Measurements from ENCODE around the gene S100A7A.

S100A7A gene

GRCh38 chr1:153384958-153385580, 31.3 kb upstream of the S100A7A start:
- H3K27me3 ChIP-seq (ENCODE audit: control insufficient read depth, low read length): peaks cover 15% of the 10 kb centered on the region
- no peaks in the 10 kb centered on the region for H3K4me1 ChIP-seq (ENCODE audit: control insufficient read depth, low read length)
- TF ChIP-seq EZH2phosphoT487 (IDR thresholded peaks at IDR 0.05; ENCODE audit: borderline replicate concordance, low read length) (no peak), CTCF (IDR thresholded peaks at IDR 0.05; ENCODE audit: low read depth, low read length, poor library complexity, severe bottlenecking) (no peak)
- no peak overlapping the region for H3K4me2 ChIP-seq (ENCODE audit: low read length)
- H3K9me3 ChIP-seq (ENCODE audit: control insufficient read depth, insufficient read depth, low read length): no peaks in the 10 kb centered on the region
- H3K79me2 ChIP-seq (ENCODE audit: control insufficient read depth, low read length): no peaks in the 10 kb centered on the region
- H3K4me3 ChIP-seq (ENCODE audit: low read length): no peak overlapping the region
- no peak overlapping the region for H3K27ac ChIP-seq (ENCODE audit: low read depth, low read length)
- H3F3A ChIP-seq (ENCODE audit: control insufficient read depth, insufficient read depth): no peaks in the 10 kb centered on the region
- no peaks in the 10 kb centered on the region for H4K20me1 ChIP-seq (ENCODE audit: control insufficient read depth, insufficient read depth, low read depth, low read length)
- H3K9me2 ChIP-seq (replicated peaks; ENCODE audit: control insufficient read depth, low read length): no peaks in the 10 kb centered on the region
- no peaks in the 10 kb centered on the region for H3K36me3 ChIP-seq (ENCODE audit: control insufficient read depth, low read length)

- H3F3A ChIP-seq (ENCODE audit: control insufficient read depth, insufficient read depth): no peaks in the 10 kb centered on the region
- H3K4me3 ChIP-seq (ENCODE audit: low read length): no peak overlapping the region
- H3K4me2 ChIP-seq (ENCODE audit: low read length): no peak overlapping the region
- no peaks in the 10 kb centered on the region for H3K4me1 ChIP-seq (ENCODE audit: control insufficient read depth, low read length)
- TF ChIP-seq CTCF (IDR thresholded peaks at IDR 0.05; ENCODE audit: low read depth, low read length, poor library complexity, severe bottlenecking): no peak
- TF ChIP-seq EZH2phosphoT487 (IDR thresholded peaks at IDR 0.05; ENCODE audit: borderline replicate concordance, low read length): no peak
- H3K9me2 ChIP-seq (replicated peaks; ENCODE audit: control insufficient read depth, low read length): no peaks in the 10 kb centered on the region
- H3K36me3 ChIP-seq (ENCODE audit: control insufficient read depth, low read length): no peaks in the 10 kb centered on the region
- H4K20me1 ChIP-seq (ENCODE audit: control insufficient read depth, insufficient read depth, low read depth, low read length): no peaks in the 10 kb centered on the region
- peaks cover 15% of the 10 kb centered on the region for H3K27me3 ChIP-seq (ENCODE audit: control insufficient read depth, low read length)
- no peaks in the 10 kb centered on the region for H3K9me3 ChIP-seq (ENCODE audit: control insufficient read depth, insufficient read depth, low read length)
- no peak overlapping the region for H3K27ac ChIP-seq (ENCODE audit: low read depth, low read length)
- H3K79me2 ChIP-seq (ENCODE audit: control insufficient read depth, low read length): no peaks in the 10 kb centered on the region
Observed at GRCh38 chr1:153386500-153386901, 29.8 kb upstream of the S100A7A start.

GRCh38 chr1:153387001-153387400, 29.3 kb upstream of the S100A7A start:
- H3K9me3 ChIP-seq (ENCODE audit: control insufficient read depth, insufficient read depth, low read length): no peaks in the 10 kb centered on the region
- H3K27ac ChIP-seq (ENCODE audit: low read depth, low read length): no peak overlapping the region

More at GRCh38 chr1:153387001-153387400, 29.3 kb upstream of the S100A7A start:
- no peak overlapping the region for H3K4me2 ChIP-seq (ENCODE audit: low read length)
- H3K9me2 ChIP-seq (replicated peaks; ENCODE audit: control insufficient read depth, low read length): no peaks in the 10 kb centered on the region
- TF ChIP-seq EZH2phosphoT487 (IDR thresholded peaks at IDR 0.05; ENCODE audit: borderline replicate concordance, low read length) (no peak), CTCF (IDR thresholded peaks at IDR 0.05; ENCODE audit: low read depth, low read length, poor library complexity, severe bottlenecking) (no peak)
- H3K79me2 ChIP-seq (ENCODE audit: control insufficient read depth, low read length): no peaks in the 10 kb centered on the region
- no peak overlapping the region for H3K4me3 ChIP-seq (ENCODE audit: low read length)
- no peaks in the 10 kb centered on the region for H3K4me1 ChIP-seq (ENCODE audit: control insufficient read depth, low read length)
- no peaks in the 10 kb centered on the region for H3K36me3 ChIP-seq (ENCODE audit: control insufficient read depth, low read length)
- no peaks in the 10 kb centered on the region for H4K20me1 ChIP-seq (ENCODE audit: control insufficient read depth, insufficient read depth, low read depth, low read length)
- H3F3A ChIP-seq (ENCODE audit: control insufficient read depth, insufficient read depth): no peaks in the 10 kb centered on the region
- peaks cover 15% of the 10 kb centered on the region for H3K27me3 ChIP-seq (ENCODE audit: control insufficient read depth, low read length)
